IPS-20b (cell line): Measurements from ENCODE around the gene COG3.

ENCODE experiments used
- H3K27ac ChIP-seq: one replicate; pipeline ENCODE4 v1.5.1; 2013; ENCODE audit warnings: low read length
- H3K27me3 ChIP-seq: 2 replicates; pipeline ENCODE4 v1.6.1; 2013; ENCODE audit warnings: mild to moderate bottlenecking, low read length, inconsistent platforms; ENCODE audit not compliant: insufficient read depth
- H3K36me3 ChIP-seq: 2 replicates; pipeline ENCODE4 v1.6.1; 2013; ENCODE audit warnings: low read depth, mild to moderate bottlenecking, inconsistent platforms, low read length, moderate library complexity; ENCODE audit not compliant: insufficient read depth
- H3K4me1 ChIP-seq: 2 replicates; pipeline ENCODE4 v1.6.1; 2013; ENCODE audit warnings: mild to moderate bottlenecking, control low read depth, inconsistent platforms, low read length, moderate library complexity; ENCODE audit not compliant: insufficient read depth
- H3K4me3 ChIP-seq: 2 replicates; pipeline ENCODE4 v1.5.1; 2013; ENCODE audit warnings: mild to moderate bottlenecking, low read length, inconsistent platforms
- H3K9ac ChIP-seq: 2 replicates; pipeline ENCODE4 v1.6.1; 2013; ENCODE audit warnings: low read depth, mild to moderate bottlenecking, inconsistent platforms, low read length, moderate library complexity
- H3K9me3 ChIP-seq: 2 replicates; pipeline ENCODE4 v1.6.1; 2013; ENCODE audit warnings: mild to moderate bottlenecking, low read depth, low read length, inconsistent platforms; ENCODE audit not compliant: insufficient read depth

The COG3 gene

GRCh38 chr13:45451282-45451681, 13.5 kb upstream of the COG3 start:
- Histone ChIP-seq H3K27ac (no peak overlapping the region), H3K4me1 (no peaks in the 10 kb centered on the region), H3K9ac (no peak overlapping the region), H3K27me3 (no peaks in the 10 kb centered on the region), H3K9me3 (no peaks in the 10 kb centered on the region), H3K4me3 (no peak overlapping the region), H3K36me3 (no peaks in the 10 kb centered on the region)

DNA sequence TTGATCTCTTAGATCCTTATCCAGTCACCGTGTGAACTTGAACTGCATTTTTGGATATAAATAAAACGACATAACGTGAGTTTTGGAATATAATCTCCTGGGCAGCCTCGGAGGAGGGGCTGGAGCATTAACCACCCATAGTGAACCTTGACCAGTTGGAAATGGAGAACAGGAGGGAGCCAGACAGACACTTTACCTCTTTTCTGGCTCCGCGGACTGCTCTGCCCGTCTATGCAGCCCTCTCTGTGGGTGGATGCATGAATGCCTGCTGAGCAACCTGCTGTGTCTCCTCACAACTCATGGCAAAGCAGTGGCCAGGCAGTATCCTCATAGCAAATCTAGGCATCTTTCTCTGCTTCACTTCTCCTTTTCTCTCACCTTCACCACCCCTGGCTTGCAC, 10.5 kb upstream of the COG3 start:
- H3K27ac ChIP-seq = no peak overlapping the region
- H3K9me3 ChIP-seq = peaks cover 4% of the 10 kb centered on the region; the same call in 1 of the 2 replicates

GRCh38 chr13:45456196-45456972, 8.4 kb upstream of the COG3 start:
- Histone ChIP-seq H3K27ac (no peak overlapping the region), H3K27me3 (peaks cover 5% of the 10 kb centered on the region; the same call in 1 of the 2 replicates), H3K4me1 (no peaks in the 10 kb centered on the region), H3K9me3 (peaks cover 4% of the 10 kb centered on the region; the same call in 1 of the 2 replicates), H3K4me3 (no peak overlapping the region), H3K9ac (no peak overlapping the region), H3K36me3 (no peaks in the 10 kb centered on the region)

More for the DNA sequence above, 10.5 kb upstream of the COG3 start:
- H3K4me3 ChIP-seq = no peak overlapping the region
- H3K4me1 ChIP-seq = no peaks in the 10 kb centered on the region
- no peak overlapping the region for H3K9ac ChIP-seq
- no peaks in the 10 kb centered on the region for H3K27me3 ChIP-seq
- no peaks in the 10 kb centered on the region for H3K36me3 ChIP-seq

- Histone ChIP-seq H3K36me3 (peaks cover 3% of the 10 kb centered on the region; the same call in 1 of the 2 replicates), H3K4me3 (peak overlapping the region; percentile 74), H3K9me3 (no peaks in the 10 kb centered on the region), H3K27me3 (peaks cover 19% of the 10 kb centered on the region), H3K9ac (peak overlapping the region; percentile 83; the same call in 1 of the 2 replicates), H3K4me1 (no peaks in the 10 kb centered on the region), H3K27ac (no peak overlapping the region)
Measured at GRCh38 chr13:45464141-45464686, 525 bp upstream of the COG3 start.

- no peak overlapping the region for H3K9ac ChIP-seq
- H3K27ac ChIP-seq = no peak overlapping the region
- peaks cover 14% of the 10 kb centered on the region for H3K27me3 ChIP-seq
- H3K4me1 ChIP-seq = no peaks in the 10 kb centered on the region
- H3K4me3 ChIP-seq = peak overlapping the region; percentile 5; the same call in 1 of the 2 replicates
- H3K36me3 ChIP-seq = peaks cover 3% of the 10 kb centered on the region; the same call in 1 of the 2 replicates
- H3K9me3 ChIP-seq = no peaks in the 10 kb centered on the region
Measured at GRCh38 chr13:45466359-45466758, 1.6 kb downstream of the COG3 start.

DNA sequence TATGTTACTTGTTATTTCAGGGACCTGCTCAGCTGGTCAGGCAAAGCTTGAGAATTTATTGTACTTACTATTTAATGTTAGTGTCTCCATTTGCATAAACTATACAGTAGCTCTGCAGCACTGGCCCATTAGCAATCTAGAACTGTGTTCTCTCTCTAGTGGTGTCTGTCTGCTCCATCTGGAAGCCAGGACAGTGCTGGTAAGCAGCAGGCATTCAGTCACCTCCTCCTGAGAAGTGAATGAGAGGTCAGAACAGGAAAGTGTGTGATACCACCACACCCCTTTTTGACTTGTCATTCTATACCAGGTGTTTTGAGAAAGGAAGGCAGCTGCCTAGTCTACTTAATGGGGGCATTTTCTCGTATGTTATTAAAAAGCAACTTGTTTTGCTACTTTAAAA, 3.9 kb downstream of the COG3 start:
- Histone ChIP-seq H3K9me3 (no peaks in the 10 kb centered on the region), H3K36me3 (peaks cover 3% of the 10 kb centered on the region; the same call in 1 of the 2 replicates), H3K9ac (no peak overlapping the region; the same call in 1 of the 2 replicates), H3K4me3 (no peak overlapping the region), H3K27ac (no peak overlapping the region), H3K4me1 (no peaks in the 10 kb centered on the region), H3K27me3 (no peaks in the 10 kb centered on the region)

DNA sequence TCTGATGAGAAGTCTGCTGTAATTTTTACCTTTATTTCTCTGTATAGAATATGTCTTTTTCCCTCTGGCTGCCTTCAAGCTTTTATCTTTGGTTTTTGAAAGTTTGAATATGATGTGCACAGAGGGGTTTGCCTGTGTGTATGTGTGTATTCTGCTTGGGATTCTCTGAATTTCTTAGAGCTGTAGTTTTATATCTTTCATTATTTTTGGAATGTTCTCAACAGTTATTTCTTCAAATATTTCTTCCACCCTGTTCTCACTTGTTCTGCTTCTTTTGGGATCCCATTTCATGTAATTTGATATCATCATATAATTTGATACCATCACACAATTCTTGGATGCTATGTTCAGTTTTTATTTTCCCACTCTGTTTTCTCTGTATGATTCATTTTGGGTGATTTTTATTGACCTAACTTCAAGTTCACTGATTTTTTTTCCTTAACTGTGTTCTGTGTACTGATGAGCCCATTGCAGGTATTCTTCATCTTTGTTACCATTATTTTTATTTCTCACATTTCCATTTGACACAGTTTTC, 7.5 kb downstream of the COG3 start:
- H3K4me1 ChIP-seq = no peaks in the 10 kb centered on the region

DNA sequence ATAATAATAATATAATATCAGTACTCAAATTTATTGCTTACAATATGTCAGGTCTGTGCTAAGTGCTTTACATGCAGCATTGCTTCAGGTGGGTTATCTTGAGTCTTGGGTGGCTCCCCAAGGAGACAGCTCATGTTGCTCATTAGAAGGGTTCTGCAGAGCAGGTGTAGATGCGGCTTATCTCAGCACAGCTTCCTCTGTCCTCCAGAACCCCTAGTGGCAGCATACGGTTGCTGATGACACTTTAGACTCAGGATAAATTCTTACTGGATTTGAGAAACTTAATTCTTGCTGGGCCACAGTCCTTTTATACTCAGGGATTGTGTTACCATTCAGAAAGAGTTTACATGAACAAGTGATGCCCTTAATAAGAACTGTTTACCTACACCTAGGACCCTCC, 8.9 kb downstream of the COG3 start:
- H3K27me3 ChIP-seq = no peaks in the 10 kb centered on the region
- H3K36me3 ChIP-seq = peaks cover 16% of the 10 kb centered on the region
- no peaks in the 10 kb centered on the region for H3K9me3 ChIP-seq
- H3K27ac ChIP-seq = no peak overlapping the region
- no peak overlapping the region for H3K9ac ChIP-seq
- H3K4me1 ChIP-seq = no peaks in the 10 kb centered on the region
- H3K4me3 ChIP-seq = no peak overlapping the region

More for the DNA sequence above, 7.5 kb downstream of the COG3 start:
- H3K4me3 ChIP-seq = no peak overlapping the region
- no peak overlapping the region for H3K27ac ChIP-seq
- no peaks in the 10 kb centered on the region for H3K27me3 ChIP-seq
- peaks cover 13% of the 10 kb centered on the region for H3K36me3 ChIP-seq
- H3K9ac ChIP-seq = no peak overlapping the region
- H3K9me3 ChIP-seq = no peaks in the 10 kb centered on the region

DNA sequence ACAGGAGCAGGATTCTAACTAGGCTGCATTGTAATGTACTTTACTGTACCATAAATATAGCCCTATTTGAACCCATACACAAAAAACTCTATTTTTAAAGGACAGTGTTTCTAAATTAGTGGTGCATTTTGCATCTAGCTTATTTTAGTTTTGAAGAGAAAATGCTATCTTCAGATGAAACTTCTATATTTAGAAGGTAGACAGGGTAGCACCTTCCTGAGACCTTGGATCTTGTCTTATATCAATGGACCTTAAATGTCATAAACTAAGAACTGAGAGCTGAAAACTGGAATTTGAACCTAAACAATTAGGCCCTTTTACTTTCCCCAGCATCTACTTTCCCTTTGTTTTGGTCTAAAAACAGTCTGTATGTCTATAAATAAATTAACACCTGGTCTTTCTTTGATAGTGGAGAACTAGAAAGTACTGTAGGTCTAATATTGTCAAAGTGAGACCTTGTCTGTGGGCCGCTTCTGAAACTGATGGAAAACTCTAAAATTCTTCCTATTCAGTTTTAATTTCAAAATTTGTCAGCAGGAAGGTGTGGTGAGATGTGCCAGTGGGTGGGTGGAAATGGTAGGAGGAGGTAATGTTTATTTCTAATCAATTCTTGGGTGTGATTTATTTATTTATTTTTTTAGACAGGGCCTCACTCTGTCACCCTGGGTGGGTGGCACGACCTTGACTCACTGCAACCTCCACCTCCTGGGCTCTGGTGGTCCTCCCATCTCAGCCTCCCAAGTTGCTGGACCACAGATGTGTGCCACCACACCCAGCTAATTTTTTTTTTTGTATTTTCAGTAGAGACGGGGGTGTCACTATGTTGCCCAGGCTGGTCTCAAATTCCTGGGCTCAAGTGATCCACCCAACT, 10.1 kb downstream of the COG3 start:
- H3K27ac ChIP-seq = no peak overlapping the region
- H3K27me3 ChIP-seq = no peaks in the 10 kb centered on the region
- peaks cover 27% of the 10 kb centered on the region for H3K36me3 ChIP-seq
- no peaks in the 10 kb centered on the region for H3K4me1 ChIP-seq
- H3K4me3 ChIP-seq = no peak overlapping the region
- no peak overlapping the region for H3K9ac ChIP-seq
- no peaks in the 10 kb centered on the region for H3K9me3 ChIP-seq

- Histone ChIP-seq H3K4me1 (no peaks in the 10 kb centered on the region), H3K36me3 (peaks cover 58% of the 10 kb centered on the region), H3K9me3 (peaks cover 9% of the 10 kb centered on the region), H3K4me3 (no peak overlapping the region), H3K27me3 (no peaks in the 10 kb centered on the region), H3K9ac (no peak overlapping the region), H3K27ac (no peak overlapping the region)
Measured at GRCh38 chr13:45479661-45480060, 14.9 kb downstream of the COG3 start.

- Histone ChIP-seq H3K27ac (no peak overlapping the region), H3K4me3 (no peak overlapping the region), H3K9ac (no peak overlapping the region), H3K27me3 (no peaks in the 10 kb centered on the region), H3K36me3 (peaks cover 56% of the 10 kb centered on the region), H3K4me1 (no peaks in the 10 kb centered on the region), H3K9me3 (peaks cover 9% of the 10 kb centered on the region)
Measured at GRCh38 chr13:45481688-45482087, 16.9 kb downstream of the COG3 start.
